GM18867 (cell line): ENCODE data around the gene VPS26C.

Experiments
- ATAC-seq: cut with Tn5 transposase; IDR thresholded peaks from one replicate; pipeline ENCODE4 v1.9.1; 2021; ENCODE audit warnings: mild to moderate bottlenecking, moderate library complexity; ENCODE audit not compliant: unreplicated experiment

The VPS26C gene

GRCh38 chr21:37207441-37208009 is 59.6 kb downstream of the VPS26C start:
- ATAC-seq, result peak; percentile 44

DNA sequence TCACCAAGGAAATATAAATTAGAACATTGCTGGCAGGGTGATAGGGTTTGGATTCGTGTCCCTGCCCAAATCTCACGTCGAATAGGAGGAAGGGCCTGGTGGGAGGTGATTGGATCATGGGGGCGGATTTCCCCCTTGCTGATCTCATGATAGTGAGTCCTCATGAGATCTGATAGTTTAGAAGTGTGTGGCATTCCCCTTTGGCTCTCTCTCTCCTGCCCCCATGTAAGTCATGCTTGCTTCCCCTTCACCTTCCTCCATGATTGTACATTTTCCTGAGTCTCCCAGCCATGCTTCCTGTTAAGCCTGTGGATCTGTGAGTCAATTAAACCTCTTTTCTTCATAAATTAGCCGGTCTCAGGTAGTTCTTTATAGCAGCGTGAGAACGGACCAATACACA is 60.6 kb downstream of the VPS26C start:
- ATAC-seq, result no peak

DNA sequence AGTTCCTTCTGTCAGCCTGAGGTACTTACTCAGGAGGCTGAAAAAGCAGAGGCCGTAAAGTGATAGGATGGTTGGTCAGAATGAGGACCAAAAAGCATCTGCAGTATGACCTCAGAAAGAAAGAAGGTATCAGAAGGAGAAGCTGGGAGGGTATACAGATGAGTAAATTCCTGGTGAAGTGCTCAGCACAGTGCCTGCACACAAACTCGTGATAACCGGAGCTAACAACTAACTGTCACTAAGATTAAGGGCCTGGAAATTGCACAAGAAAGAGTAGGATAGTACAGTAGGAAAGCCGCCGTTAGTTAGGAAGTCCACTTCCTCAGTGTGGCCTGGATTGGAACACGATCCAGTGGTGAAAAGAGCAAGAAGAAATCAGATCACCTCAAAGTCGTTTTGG is 62.6 kb downstream of the VPS26C start:
- ATAC-seq, result no peak

GRCh38 chr21:37202221-37203110 is 64.7 kb downstream of the VPS26C start:
- ATAC-seq, result no peak

- no peak for ATAC-seq
Measured at GRCh38 chr21:37200641-37201480, 66.3 kb downstream of the VPS26C start.

DNA sequence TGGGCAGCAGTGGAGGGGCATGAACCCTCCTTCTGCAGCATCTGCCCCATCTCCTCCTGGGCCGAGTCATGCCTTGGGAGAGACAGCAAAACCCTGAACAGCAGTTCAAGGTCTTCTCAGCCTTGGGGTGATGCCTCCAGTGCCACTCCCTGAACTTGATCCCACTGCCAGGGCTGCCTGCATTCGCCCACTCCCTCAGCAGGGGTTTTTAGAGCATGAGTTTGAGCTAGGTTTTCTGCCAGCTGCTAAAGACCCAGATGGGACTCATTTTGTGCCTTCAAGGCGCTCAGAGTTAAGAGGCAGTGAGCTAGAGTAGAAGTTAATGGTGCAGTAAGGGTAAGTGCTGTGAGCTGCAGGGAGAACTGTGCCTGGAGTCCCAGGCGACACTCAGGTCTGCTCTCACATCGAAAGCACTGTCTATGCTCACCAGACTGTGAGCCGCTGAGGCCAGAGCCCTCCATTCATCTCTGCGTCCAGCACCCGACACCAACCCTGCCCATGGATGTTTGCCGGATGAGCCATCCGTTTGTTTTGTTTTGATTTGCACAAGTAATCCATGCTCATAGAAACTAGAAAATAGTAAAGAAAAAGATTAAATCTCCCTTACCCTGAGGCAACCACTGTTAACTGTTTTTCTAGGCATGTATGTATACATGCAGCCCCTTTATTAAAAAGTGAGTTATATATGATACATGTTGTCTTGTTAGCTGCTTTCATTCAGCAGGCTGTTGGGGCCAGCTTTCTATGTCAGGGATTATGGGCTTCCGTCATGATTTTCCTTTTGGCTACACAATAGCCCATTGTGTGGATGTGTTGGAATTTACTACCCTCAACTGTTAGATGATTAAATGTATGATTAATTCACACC is 67.8 kb downstream of the VPS26C start:
- ATAC-seq, result no peak

DNA sequence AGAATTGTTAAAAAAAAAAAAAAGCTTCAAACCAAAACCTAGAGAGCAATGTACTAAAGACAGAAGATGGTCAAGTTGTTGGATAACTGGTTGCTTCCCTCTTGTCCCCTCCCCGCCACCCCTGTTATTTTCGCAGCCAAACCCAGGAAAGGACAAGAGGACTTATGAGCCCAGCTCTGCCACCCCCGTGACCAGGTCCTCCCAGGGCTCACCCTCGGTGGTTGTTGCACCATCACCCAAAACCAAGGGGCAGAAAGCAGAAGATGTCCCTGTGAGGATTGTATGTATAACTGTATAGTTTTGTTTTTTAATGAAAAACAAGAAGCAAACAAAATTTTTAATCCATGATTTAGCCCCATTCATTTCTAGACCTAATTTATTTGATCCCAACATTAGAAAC is 69.4 kb downstream of the VPS26C start:
- no peak for ATAC-seq

DNA sequence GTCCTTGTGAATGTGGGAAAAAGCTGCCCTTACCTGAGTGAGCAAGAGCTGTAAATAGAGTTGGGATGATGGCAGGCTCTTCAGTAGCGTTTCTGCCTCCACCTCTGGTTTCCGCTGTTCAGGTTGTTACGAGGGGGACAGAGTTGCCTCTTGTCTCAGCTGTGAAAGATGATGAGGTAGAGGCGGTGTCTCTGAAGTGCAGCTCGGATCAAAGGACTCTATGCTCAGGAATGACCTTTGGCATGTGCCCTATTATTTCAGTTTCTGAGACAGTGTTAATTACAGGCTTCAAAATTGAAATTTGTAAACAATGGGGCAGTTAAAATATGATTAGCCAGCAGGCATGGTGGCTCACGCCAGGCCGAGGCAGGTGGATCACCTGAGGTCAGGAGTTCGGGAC is 70.3 kb downstream of the VPS26C start:
- ATAC-seq, result no peak

DNA sequence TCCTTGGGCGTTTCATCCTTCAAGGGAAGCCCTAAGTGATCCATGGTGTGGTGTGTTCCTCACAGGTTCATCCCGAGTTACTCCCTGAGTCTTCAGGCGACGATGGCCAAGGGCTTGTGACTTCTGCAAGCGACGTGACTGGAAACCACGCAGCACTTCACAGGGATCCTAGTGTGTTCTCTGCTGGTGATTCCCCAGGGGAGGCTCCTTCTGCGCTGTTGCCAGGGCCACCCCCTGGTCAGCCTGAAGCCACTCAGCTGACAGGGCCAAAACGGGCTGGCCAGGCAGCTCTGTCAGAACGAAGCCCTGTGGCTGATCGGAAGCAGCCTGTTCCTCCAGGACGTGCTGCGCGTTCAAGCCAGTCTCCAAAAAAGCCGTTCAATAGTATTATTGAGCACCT is 71.5 kb downstream of the VPS26C start:
- ATAC-seq, result no peak

GRCh38 chr21:37195059-37195458 is 72.1 kb downstream of the VPS26C start:
- ATAC-seq, result no peak

- no peak for ATAC-seq
Measured at GRCh38 chr21:37193676-37194075, 73.5 kb downstream of the VPS26C start.

DNA sequence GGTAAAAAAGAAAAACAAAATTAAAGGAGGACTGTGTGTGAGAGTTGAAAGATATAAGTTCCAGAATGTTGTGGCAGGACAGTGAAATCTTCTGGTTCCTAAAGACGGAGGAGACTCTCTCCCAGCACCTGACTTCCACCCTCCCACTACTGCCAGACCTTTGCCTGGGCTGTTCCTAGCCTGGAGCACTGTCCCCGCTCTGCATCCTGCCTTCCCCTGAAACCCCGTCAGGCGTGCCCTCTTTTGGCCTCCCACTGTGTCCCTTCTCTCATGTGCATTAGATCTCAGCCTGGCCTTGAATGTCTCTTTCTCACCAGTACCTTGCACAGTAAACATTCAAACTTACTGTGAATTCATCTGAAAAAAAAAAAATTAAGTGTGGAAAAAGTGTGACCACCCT is 74.1 kb downstream of the VPS26C start:
- no peak for ATAC-seq

DNA sequence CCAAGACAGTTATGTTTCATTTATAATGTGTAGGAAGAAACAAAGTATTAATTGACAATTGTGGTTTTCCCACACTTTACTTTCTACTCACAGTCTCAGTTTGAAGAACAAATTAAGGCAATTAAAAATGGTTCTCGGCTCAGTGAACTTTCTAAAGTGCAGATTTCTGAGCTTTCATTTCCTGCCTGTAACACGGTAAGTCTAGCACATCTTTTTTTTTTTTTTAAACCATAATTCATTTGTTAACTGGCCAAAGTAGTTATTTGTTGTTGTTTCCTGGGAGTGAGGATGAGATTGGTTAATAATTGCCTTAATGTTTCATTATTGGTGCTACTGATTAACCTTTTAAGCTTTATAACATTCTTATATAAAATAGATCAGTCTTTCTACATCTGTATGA is 75.1 kb downstream of the VPS26C start:
- ATAC-seq, result no peak

DNA sequence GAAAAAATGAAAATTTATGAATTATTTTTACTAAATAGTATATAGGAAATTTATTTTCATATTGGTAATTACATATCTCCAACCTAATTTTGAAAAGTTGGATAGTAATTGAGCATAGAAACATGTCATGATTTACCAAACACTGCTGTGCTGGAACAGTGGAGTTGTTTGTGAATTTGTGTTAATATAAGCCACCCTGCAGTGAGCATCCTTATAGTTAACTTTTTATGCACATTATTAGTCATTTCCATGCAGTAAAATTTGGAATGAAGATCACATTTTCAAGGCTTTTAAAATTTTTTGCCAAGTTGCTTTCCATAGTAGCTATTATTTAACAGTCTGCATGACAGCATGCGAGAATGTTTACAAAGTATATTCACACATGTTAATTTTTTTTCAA is 78.3 kb downstream of the VPS26C start:
- ATAC-seq, result no peak

GRCh38 chr21:37186983-37187382 is 80.2 kb downstream of the VPS26C start:
- ATAC-seq, result no peak

DNA sequence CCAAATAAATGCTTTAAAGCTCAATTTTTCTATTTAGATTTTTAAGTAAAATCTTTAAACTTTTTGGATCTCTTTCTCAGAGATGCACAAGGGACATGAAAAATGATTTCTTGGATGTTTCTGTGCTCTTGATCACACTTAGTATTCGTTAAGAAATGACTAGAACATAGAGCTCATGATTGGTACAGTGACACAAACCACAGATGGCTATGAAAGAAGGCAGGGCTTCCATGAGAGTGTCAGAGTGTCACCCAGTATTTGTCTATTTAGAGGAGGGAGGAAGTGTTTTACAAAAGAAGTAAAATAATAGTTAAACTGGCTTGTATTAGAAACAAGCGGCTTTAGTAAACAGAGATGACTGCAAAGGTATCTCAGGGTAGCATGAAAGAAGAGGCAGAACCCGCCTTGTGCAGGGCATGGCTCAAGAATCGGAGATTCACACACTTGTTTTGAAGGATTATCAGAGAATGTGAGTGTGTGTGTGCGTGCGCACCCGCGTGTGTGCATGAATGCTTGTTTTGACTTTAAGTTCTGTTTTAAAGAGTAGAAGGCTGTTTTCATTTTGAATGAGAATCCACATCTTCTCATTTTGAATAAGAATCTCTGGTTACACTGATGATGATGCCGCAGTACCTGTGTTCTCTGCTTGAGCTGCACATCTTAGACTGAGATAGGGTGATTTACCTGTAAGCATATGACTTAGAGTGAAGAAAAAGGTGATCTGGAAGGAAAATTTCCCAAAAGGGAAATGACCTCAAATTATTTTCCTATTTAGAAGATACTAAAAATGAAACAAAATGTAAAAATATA is 82.1 kb downstream of the VPS26C start:
- ATAC-seq, result no peak

DNA sequence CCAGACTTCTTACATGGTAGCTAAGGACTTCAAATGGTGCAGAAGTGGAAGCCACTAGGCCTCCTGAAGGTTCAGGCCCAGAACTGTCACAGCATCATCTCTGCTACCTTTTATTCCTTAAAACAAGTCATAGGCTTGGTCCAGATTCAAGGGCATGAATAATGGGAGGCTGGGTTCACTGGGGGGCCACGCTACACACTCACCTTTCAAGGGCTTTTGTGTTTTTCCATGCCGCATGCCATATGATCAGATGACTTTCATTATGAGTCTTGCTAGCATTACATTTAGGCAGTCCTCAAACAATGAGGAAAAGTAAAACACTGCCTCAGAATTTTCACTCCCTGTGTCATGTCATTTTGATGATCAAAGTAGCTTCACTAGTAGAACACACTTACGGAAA is 83.4 kb downstream of the VPS26C start:
- ATAC-seq, result no peak

DNA sequence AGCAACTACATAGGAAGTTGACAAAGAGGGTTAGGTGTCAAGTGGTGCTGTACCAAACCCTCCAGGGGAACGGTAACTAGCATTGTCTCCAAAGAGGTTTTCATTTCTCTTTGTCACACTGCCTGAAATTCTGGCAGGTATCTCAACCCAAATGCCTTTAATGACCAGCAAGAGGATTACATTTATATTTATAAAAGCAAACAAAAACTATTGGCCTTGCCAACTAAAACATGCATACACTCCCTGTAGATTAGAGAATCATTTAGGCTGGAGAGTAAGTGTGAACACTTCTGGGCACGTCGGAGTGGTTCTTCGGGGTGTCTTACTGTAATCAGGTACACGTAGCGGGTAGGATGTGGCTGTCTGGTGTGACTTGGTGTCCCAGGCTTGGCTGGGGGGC is 84.9 kb downstream of the VPS26C start:
- ATAC-seq, result no peak

DNA sequence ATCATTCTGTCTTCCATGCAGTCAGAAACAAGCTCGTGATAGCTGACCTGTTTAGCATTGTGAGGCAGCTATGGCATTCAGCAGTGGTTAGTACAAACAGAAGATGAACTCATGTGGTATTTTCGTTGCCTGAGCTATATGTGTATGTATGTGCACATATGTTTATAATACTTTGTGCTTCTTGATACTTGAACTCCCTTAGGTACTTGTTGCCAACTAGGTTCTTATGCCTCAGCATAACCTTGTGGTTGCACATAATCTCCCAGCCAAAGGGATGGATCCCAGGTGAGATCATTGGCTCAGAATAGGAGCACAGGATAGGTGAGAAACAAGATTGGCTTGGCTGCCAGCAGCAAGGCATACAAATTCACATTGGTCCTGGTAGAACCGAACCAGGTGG is 86.1 kb downstream of the VPS26C start:
- ATAC-seq, result no peak

GRCh38 chr21:37176716-37177115 is 90.4 kb downstream of the VPS26C start:
- ATAC-seq, result no peak
